Left hindlimb (tissue), 1 donor: ENCODE measurements around the gene CRYBG3.

Experiments used
- DNase-seq: peaks from one replicate; pipeline ENCODE4 v3.0.0-alpha.2; 2018

CRYBG3 gene

GRCh38 chr3:97983933-97984491 lies 162.2 kb downstream of the CRYBG3 start:
- DNase-seq: no peak

GRCh38 chr3:97987306-97987705 lies 165.5 kb downstream of the CRYBG3 start:
- DNase-seq: no peak

GRCh38 chr3:97988784-97989568 lies 167.2 kb downstream of the CRYBG3 start:
- no peak for DNase-seq

GRCh38 chr3:97990624-97991292 lies 168.9 kb downstream of the CRYBG3 start:
- no peak for DNase-seq

GRCh38 chr3:97991293-97991682 lies 169.5 kb downstream of the CRYBG3 start:
- DNase-seq: no peak

- no peak for DNase-seq
Measured at GRCh38 chr3:97992547-97993173, 170.8 kb downstream of the CRYBG3 start.

GRCh38 chr3:97993526-97993925 lies 171.7 kb downstream of the CRYBG3 start:
- no peak for DNase-seq

GRCh38 chr3:97994328-97994945 lies 172.6 kb downstream of the CRYBG3 start:
- DNase-seq: no peak
